Effector CD8-positive, alpha-beta T cell (primary cell): ENCODE measurements around the gene ZNF628.

Experiments
- DNase-seq: peaks from one replicate; lab custom pipeline; 2025; lab: John Stamatoyannopoulos, UW

ZNF628 gene

DNA sequence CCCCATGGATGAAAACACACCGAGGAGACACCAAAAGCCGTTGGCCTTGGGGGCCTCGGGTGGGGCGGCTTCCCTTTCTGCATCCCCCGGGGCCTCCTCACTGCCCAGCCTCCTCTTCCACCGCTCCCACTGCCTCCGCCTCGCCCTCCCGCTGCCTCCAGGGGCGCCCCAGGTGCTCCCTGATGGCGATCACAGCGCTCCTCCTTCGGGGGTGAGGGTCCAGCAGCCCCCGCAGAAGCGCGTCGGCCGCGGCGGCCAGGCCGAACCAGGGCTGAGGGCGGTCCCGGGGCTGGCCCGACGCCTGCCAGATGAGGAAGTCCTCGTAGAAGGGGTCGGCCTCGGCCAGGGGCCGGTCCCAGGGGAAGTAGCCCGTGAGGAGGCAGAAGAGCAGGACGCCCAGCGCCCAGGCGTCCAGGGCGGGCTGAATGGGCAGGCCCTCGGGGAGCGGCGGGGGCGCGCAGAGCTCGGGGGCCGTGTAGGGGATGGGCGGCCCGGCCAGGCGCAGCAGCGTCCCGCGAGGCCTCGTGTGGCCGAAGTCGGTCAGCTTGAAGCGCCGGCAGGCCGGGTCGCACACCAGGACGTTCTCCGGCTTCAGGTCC is 53.3 kb downstream of the ZNF628 start:
- no peak for DNase-seq

DNA sequence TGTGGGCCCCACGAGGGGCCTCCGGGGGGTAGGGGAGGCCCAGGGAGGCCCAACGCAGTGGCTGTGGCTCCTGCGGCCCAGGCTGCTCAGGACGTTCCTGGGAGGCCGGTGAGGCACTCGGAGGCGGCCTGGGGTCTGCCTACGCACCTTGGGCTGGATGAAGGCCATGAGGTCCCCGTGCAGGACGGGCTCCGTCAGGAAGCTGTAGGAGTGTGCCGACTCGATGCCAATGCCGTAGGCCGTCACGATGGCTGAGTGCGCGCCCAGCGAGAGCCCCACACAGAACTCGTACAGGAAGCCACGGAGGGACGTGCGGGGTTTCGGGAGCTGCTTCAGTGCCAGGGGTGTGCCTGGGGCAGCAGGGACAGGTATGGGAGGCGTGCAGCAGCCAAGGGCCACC is 54.6 kb downstream of the ZNF628 start:
- no peak for DNase-seq
